ENCODE results near the gene CACFD1.

DNA sequence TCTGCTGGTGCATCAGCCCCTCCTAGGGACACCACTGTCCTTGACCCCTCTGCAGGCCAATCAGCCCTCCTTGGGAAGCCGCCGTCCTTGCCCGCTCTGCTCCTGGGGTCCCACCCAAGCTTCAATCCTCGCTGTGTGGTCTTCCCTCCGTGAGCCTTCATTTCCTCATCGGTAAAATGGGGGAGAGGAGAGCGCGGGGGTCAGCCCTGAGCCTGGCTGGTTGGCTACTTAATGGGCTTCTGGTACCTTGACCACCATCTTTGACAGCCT, 31.8 kb downstream of the CACFD1 start:
- TF ChIP-seq, protein P1, sequence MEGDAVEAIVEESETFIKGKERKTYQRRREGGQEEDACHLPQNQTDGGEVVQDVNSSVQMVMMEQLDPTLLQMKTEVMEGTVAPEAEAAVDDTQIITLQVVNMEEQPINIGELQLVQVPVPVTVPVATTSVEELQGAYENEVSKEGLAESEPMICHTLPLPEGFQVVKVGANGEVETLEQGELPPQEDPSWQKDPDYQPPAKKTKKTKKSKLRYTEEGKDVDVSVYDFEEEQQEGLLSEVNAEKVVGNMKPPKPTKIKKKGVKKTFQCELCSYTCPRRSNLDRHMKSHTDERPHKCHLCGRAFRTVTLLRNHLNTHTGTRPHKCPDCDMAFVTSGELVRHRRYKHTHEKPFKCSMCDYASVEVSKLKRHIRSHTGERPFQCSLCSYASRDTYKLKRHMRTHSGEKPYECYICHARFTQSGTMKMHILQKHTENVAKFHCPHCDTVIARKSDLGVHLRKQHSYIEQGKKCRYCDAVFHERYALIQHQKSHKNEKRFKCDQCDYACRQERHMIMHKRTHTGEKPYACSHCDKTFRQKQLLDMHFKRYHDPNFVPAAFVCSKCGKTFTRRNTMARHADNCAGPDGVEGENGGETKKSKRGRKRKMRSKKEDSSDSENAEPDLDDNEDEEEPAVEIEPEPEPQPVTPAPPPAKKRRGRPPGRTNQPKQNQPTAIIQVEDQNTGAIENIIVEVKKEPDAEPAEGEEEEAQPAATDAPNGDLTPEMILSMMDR (conservative IDR thresholded peaks at IDR 0.05 in 1 of 2, IDR thresholded peaks at IDR 0.05 in 1 of 2; ENCODE audit: extremely low read depth in 1 of 2, insufficient read depth in 1 of 2, low read depth in 1 of 2, low read length in 2 of 2) = no peak
- TF ChIP-seq EZH2 (IDR thresholded peaks at IDR 0.05; ENCODE audit: borderline replicate concordance, low read length) = no peak

Data from mammary epithelial cell (primary cell).